NB4 (cell line): ENCODE measurements around the gene KLK14.

Experiments used
- DNase-seq: peaks from one replicate; pipeline ENCODE4 v3.0.0; 2010; ENCODE audit warnings: low read depth
- H3K4me3 ChIP-seq: one replicate; pipeline ENCODE4 v1.5.1; 2011; ENCODE audit warnings: mild to moderate bottlenecking, low read depth, low read length, moderate library complexity
- CTCF ChIP-seq: IDR thresholded peaks from one replicate; pipeline ENCODE4 v1.5.1; 2012; ENCODE audit warnings: low read depth, low read length
- MAX ChIP-seq: IDR thresholded peaks from 2 replicates; pipeline ENCODE4 v1.6.1; 2011; ENCODE audit warnings: low read depth, low read length
- MYC ChIP-seq: IDR thresholded peaks from 2 replicates; pipeline ENCODE4 v1.6.1; 2011; ENCODE audit warnings: low read depth, low read length
- POLR2A ChIP-seq: IDR thresholded peaks from 2 replicates; pipeline ENCODE4 v1.6.1; 2011; ENCODE audit warnings: mild to moderate bottlenecking; ENCODE audit not compliant: insufficient read length; ENCODE audit errors: extremely low read depth

KLK14 gene

GRCh38 chr19:51047031-51047335 is 35.7 kb downstream of the KLK14 start:
- TF ChIP-seq MAX: no peak
- TF ChIP-seq CTCF: no peak
- TF ChIP-seq POLR2A: no peak
- TF ChIP-seq MYC: no peak
- no peak overlapping the region for H3K4me3 ChIP-seq
- no peak for DNase-seq

GRCh38 chr19:51044327-51044726 is 38.4 kb downstream of the KLK14 start:
- DNase-seq: no peak

GRCh38 chr19:51043497-51043896 is 39.2 kb downstream of the KLK14 start:
- H3K4me3 ChIP-seq: no peak overlapping the region
- no peak for TF ChIP-seq MYC
- no peak for TF ChIP-seq POLR2A
- no peak for TF ChIP-seq CTCF
- no peak for TF ChIP-seq MAX
- no peak for DNase-seq

More at GRCh38 chr19:51044327-51044726, 38.4 kb downstream of the KLK14 start:
- TF ChIP-seq POLR2A: no peak
- TF ChIP-seq MAX: no peak
- no peak for TF ChIP-seq CTCF
- no peak for TF ChIP-seq MYC
- H3K4me3 ChIP-seq: no peak overlapping the region

GRCh38 chr19:51040151-51040550 is 42.5 kb downstream of the KLK14 start:
- TF ChIP-seq POLR2A: no peak
- TF ChIP-seq MYC: no peak
- no peak for TF ChIP-seq MAX
- TF ChIP-seq CTCF: no peak
- H3K4me3 ChIP-seq: no peak overlapping the region
- DNase-seq: no peak

GRCh38 chr19:51036519-51036918 is 46.2 kb downstream of the KLK14 start:
- no peak for DNase-seq
- no peak for TF ChIP-seq MYC
- no peak for TF ChIP-seq POLR2A
- TF ChIP-seq MAX: no peak
- TF ChIP-seq CTCF: no peak
- H3K4me3 ChIP-seq: no peak overlapping the region

- no peak within 1 kb of the TSS for H3K4me3 ChIP-seq
- DNase-seq: no peak
- TF ChIP-seq MAX: no peak
- TF ChIP-seq MYC: no peak
- TF ChIP-seq POLR2A: no peak
- no peak for TF ChIP-seq CTCF
Observed at GRCh38 chr19:51034704-51035103, 48.0 kb downstream of the KLK14 start, which contains the start of gene KLK12. Gene KLK12, minus strand, starts transcription at chr19:51035002. Its CDS starts 381 bp downstream, at chr19:51034621.
